ENCODE measurements around the gene CCND1.

Gene CCND1

DNA sequence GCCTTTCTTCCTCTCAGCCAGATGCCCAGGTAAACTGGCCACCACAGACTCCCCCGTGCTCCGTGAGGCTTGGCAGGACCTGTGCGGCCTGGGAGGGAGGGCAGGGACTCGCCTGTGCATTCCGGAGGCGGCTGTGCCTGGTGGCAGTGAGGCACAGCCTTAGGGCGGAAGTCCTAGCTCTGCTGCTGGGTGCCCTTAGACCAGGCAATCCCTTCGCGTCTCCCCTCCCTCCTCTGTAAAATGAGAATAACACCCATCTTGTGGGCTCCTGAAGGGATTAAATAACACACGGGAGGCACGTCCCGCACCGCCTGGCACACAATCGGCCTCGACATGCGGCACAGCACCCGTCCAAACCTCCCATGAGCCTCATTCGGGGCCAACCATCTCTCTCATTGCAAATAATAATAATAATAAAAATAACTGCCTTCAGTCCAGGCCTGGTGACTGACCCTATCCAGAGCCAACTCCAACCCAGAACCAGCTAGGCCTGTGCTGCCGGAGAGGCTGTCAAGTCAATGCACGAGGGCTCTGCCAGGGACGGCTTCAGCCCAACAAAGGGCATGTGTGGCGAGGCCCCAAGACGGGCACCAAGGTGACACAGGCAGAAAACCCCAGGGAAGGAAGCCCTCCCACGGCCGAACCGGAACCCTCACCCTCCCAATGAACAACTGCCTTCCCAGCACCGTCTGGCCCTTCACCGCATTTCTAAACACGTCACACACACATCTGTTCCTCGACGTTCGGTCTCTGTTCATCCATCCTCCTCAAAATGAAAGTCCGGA is 26.0 kb downstream of the CCND1 start:
- no peak for DNase-seq (ENCODE audit: low spot score)

DNA sequence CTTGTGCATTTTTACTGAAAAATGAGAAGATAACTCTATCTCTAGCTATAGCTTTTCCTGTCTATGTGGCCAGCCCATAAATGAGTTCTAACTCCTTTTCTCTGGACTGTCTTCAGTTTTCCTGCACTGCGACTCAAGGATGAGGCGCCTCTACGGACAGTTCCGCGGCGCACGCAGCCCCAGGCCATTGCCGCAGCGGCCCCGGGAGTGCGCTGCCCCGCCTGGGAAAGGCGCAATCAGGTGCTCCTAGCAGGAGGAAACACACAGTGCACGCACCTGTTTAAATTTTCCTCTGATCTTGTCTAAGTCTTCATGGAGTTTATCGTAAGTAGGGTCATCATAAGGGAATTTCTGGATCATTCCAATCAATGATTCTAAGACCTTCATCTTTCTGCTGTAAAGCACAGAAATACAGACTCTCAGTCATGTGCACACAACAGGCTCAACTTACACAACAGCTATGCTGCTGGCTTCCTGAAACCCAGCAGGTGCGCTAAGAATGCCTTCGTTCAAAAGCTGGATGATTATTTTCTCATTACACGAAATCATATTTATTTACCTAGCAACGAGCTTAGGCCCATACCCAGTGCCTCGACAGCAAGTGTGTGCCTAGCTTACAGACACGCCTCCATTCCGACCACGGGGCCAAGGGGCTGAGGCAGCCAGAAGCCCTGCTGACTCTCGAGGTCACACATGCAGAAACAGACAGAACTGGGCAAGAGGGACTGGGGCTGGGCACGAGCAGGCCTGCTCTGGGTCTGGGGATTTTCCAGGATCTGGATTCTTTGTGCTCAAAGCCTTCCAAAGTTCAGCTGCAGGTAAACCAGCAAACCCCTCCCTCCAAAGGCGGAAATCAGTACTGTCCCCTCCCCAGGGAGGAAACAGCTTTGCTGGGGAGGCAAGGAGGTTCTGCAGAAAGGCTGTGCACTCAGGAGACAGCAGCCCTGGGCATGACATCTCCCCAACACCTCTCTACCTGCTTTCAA is 27.0 kb downstream of the CCND1 start:
- DNase-seq (ENCODE audit: low spot score): no peak

DNA sequence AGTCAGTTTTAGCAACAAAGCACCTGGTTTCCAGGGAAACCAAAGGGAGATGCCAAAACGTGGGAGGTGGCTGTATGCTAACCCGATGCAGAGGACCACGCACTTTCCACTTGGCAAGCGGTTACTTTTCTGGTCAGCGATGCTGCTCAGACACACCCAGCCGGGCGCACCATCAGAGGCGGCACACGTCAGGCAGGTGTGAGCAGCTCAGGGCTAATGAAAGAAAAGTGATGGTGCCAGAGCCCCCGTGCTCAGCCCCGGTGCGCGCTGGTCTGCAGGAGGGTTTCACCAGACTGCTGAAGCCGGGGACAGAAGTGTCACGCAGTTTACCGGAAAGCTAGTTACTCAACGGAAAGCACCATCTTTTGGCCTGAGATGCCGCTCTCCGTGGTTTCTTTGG is 28.5 kb downstream of the CCND1 start:
- DNase-seq (ENCODE audit: low spot score): no peak

DNA sequence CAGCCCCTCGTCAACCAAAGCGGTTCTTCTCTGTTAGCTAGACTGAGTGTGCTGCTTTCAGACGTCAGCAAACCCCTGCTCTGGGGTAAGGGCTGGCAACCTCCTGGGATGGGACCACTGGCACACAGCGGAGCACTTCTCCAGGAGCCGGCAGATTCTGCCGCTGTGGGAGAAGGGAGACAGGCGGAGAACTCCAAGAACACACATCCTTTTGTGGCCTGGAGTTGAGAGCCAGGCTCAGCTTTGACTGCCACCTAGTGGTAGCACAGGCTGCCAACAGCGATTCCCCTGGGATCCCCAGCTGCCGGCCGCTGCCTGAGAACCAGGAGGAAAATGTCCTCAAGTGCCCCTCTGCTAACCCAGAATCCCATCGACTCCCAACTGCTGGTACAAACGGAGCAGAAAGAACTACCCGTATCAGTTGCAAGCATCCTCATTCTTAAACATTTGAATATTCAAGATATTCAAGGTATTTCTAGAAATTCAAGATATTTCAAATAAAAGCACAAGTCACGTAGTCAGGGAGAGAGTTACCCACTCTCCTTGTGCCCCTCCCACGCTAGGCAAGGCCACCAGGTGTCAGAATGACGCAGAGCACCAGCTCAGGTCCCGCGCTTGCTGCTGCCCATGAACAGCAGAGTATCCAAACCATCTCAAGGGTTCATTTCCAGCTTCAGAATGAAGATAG is 29.3 kb downstream of the CCND1 start:
- DNase-seq (ENCODE audit: low spot score): peak; percentile 82

DNA sequence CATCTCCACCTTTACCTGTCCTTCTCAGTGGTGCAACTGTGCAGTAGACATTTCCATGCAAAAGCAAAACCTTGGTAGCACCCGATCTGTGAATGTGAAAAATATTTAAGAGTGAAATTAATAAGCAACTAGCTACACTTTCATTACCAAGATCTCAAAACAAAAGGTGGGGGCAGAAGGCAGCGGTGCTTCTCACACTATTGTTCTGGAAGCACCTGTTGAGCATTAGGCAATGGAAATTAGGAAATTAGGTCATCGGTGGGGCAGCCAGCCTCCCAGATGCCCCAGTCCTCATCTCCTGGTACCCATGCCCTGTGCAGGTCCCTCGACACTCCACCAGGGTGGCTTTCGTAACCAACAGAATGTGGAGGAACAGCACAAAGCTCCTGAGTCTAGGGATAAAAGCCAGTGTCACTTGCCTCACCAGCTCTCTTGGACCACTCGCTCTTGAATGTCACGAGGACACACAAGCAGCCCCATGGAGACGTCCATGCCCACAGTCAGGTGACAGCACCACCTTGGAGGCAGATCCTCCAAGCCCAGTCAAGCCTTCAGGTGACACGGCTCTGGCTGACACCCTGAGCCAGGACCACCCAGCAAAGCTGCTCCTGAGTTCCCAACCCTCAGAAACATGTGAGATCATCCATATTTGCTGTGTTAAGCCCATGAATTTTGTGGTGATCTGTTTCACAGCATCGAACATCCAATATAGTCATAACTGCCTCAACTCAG is 30.9 kb downstream of the CCND1 start:
- DNase-seq (ENCODE audit: low spot score): no peak

DNA sequence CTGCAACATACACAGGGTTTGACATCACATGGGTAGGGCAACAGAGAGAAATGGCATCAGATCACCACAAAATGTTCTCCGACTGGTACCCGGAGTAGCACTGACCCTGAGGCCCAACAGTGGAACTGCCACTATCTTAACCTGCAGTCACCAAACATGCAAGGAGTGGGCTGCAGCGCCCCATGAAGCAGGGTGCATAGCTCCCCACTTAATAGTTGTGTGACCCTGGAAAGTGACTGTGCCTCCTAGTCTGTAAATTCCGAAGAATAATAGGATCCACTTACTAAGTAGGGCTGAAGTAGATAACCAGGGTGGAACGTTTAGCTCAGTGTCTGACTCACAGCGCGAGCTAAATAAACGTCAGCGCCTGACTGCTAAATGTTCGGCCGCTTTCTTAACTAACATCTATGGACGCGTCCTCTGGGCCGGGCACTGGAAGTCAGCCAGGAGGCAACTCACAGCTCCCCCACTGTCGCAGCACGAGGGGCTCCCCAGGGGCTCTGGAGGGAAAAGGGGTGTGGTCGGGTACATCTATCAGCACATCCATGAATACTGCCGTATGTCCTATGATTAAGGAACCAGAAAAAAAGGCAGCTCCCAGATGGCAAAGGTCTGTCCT is 33.4 kb downstream of the CCND1 start:
- no peak for DNase-seq (ENCODE audit: low spot score)

DNA sequence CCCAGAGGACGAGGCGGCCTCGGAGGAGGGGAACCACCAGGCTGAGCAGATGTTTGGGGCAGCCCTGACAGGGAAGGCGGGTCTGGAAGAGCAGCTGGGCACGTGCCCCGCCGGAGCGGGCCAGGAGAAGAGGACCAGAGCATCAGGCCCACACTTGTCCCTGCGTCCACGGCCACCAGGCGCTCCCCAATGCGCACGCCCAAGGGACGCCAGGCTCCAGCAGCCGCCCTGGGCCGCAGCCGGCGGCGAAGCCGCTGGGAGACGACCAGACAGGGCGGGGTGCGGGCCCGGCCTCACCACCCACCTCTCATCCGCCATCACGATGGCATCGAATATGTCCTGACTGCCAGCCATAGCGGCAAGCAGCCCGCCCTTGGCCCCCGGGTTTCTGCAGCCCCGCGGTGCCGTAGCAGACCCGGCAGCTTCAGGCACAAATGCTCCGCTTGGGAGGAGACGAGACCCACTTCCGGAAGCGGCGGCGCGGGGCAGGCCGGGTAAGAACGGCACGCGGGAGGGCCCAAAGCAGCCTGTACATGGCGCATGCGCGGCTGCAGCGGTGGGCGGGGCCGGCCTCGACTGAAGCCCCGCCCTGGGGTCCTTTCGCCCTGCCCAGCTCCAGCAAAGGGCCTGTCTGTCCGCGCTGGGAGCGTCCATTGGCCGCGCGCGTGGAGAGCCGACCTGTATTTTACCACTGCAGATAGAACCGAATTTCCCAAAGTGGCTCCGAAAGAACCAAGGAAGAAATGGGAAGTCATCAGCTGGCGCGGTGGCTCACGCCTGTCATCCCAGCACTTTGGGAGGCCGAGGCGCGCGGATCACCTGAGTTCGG is 34.1 kb downstream of the CCND1 start, which contains the start of gene LTO1:
Gene LTO1, minus strand, starts transcription at position 468 of the 829 bp plus-strand sequence. Its CDS starts 114 bp downstream, at position 354.
- DNase-seq (ENCODE audit: low spot score): peak; percentile 95

DNA sequence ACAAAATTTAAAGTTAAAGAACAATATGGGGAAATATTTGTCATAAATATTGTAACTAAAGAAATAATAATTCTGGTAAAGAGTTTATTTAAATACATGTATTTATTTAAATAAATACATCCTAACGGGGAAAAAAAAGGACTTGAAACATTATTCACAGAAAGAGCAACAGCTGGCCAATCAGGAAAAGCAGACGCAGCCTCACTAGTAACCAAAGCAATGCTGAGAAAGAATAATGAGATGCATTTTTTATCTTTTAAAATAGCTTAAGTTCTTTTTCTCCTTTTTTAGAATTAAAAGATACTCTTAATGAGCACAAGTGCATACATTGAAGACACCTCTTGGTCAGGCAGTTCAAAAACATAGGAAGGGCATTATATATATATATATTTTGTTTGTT is 36.8 kb downstream of the CCND1 start:
- DNase-seq (ENCODE audit: low spot score): no peak

DNA sequence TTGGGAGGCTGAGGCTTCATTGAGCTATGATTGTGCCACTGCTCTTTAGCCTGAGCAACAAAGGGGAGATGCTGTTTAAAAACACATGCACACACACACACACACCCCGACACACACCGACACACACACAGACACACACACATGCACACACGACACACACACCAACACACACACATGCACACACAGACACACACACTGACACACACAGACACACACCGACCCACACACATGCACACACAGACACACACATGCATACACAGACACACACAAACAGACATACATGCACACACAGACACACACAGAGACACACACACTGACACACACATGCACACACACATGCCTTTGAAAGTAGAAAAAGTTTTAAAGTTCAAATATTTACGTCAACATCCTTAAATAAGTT is 39.7 kb downstream of the CCND1 start:
- DNase-seq (ENCODE audit: low spot score): no peak

DNA sequence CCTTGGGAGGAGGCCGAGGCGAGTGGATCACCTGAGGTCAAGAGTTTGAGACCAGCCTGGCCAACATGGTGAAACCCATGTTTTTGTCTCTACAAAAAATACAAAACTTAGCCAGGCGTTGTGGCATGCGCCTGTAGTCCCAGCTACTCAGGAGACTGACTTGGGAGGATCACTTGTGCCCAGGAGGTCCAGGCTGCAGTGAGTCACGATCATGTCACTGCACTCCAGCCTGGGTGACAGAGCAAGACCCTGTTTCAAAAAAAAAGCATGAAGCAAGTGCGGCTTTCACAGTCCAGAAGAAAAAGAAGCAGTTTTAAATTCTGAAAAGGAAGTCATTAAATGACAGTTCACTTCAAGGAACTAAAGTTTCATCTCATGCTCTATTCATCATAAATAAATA is 41.3 kb downstream of the CCND1 start:
- DNase-seq (ENCODE audit: low spot score): no peak

DNA sequence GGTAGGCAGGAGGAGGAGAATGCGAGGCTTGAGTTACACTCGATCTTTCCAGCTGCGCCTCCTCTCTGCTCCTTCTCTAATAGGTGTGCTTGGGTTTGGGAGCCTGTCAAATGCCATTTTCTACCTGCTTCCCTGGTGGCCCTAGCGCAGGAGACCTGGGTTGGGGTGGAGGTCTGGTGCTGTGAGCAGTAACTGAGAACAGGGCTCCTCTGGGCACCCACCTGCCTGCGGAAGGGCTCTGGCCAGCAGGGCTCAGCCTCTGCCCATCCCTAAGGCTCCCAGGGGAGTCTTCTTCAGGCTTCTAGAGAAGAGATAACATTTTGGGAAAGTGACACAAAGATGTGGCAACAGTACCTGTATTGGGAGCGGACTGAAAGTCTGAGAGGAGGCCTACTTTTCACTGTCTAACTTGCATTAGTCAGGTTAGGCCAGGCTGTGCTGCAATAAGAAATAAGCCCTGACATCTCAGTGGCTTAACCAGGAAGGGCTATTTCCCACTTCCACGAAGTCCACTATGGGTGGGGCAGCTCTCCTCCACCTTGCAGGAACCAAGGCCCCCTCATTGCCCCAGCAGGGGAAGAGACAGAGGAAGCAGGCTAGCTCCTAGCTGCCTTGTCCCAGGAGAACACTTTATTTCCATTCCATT is 41.8 kb downstream of the CCND1 start:
- DNase-seq (ENCODE audit: low spot score): no peak

DNA sequence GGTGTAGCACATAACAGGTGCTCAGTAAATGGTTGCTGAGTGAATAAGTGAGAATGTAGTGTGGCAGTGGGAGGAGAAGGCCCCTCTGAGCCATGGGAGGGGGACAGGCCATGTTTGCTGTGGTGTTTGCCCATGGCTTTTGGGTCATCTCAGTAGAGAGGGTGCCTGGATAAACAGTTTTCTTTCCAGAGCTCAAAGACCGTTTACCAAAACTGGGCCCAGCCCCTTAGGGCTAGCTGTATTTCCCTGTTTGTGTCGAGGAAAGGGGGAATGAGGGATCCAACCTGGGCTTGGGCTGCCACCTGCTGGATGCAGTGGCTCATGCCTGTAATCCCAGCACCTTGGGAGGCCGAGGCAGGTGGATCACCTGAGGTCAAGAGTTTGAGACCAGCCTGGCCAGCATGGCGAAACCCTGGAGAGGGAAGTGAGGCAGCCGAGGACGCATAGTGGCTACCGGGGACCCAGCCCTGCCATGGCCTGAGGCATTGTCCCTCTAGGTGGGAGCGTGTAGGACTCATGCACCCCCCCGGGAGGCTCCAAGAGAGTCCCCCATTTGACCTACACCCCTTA is 42.9 kb downstream of the CCND1 start:
- peak; percentile 52 for DNase-seq (ENCODE audit: low spot score)

DNA sequence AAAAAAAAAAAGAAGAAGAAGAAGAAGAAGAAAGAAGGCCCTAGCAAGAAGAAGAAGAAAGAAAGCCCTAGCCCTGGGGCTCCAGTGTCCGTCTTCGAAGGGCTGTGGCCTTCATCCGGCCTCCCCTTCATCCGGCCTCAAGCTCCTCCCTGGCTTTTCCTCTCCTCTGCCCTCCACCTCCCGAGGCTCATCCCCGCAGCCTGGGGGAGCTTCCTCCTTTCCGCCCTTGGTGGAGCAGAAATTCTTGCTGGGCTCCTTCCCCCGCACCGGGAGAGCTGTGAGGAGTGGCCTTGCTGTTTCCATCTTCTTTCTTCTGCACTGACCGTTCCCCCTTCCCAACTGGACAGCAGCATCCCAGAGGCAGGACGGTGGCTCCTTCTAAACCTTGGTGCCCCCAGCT is 43.7 kb downstream of the CCND1 start:
- DNase-seq (ENCODE audit: low spot score): no peak

DNA sequence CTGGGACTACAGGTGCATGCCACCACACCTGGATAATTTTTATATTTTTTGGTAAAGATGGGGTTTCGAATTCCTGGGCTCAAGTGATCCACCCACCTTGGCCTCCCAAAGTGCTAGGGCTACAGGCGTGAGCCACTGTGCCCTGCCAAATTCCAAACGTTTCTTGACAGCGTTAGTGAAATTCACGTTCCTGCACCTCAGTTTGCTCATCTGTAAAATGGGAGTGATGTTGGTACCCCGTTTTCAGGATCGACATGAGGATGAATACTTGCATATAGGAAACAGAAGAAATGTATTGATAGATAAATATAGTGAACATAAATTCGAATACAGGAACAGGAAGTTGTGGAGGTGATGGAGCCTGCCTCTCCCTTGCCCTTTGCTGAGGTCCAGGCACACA is 44.4 kb downstream of the CCND1 start:
- no peak for DNase-seq (ENCODE audit: low spot score)

DNA sequence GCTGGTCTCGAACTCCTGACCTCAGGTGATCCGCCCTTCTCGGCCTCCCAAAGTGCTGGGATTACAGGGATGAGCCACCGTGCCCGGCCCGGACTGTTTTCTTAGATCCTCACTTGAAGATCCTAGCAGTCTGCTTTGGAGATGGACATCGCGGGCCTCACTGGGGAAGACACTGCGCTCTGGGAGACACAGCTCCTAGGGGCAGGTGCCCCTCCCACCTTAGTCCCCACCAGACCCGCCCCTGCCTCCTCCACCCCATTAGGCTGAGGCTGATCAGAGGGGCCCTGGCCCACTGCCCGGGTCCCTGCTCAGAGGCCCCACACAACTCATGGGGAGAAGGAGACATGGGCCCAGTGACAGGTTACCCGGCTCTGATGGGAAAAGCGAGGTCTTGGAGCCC is 45.5 kb downstream of the CCND1 start:
- DNase-seq (ENCODE audit: low spot score): no peak

DNA sequence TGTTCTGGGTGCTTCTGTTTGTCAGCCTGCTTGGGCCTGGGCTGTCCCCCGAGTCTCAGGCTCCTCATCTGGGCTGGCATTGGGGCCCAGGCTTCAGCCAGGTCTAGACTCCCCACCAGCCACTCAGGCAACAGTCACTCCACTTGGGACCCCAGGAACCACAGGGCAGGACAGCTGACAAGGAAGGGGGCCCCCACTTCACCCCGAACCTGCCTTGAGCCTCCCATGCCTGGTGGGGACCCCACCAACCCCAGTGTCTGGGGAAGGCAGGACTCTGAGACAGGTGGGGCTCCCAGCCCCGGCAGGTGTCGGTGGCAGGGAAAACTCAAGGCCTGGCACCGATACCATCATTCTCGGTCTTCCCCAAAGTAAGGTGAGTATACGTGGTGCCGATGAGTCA is 45.9 kb downstream of the CCND1 start:
- DNase-seq (ENCODE audit: low spot score): no peak

DNA sequence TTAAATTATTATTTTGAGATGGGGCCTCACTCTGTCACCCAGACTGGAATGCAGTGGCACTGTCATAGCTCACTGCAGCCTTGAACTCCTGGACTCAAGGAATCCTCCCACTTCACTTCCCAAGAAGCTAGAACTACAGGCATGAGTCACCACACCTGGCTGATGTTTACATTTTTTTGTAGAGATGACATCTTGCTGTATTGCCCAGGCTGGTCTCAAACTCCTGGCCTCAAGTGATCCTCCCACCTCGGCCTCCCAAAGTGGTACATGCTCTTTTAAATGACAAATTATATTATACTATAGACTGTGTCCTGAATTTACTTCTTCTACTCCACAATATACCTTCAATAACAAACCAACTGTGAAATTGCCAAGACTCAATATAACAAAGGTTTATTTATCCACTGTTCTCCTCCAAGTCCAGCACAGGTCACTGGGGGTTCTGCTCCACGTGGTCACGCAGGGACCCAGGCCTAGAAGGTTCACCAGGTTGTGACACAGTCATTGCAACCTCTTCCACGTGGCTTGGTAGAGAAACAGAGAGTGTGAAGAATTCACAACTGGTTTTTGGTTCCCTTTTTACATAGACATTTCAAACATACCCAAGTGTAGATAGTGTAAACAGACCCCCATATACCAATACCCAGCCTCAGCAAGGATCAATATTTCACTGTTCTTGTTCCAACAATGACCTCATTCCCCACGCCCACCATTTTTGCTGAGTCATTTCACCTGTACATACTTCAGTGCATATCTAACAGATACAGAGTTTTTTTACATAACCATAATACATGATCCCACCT is 47.2 kb downstream of the CCND1 start:
- peak; percentile 71 for DNase-seq (ENCODE audit: low spot score)

DNA sequence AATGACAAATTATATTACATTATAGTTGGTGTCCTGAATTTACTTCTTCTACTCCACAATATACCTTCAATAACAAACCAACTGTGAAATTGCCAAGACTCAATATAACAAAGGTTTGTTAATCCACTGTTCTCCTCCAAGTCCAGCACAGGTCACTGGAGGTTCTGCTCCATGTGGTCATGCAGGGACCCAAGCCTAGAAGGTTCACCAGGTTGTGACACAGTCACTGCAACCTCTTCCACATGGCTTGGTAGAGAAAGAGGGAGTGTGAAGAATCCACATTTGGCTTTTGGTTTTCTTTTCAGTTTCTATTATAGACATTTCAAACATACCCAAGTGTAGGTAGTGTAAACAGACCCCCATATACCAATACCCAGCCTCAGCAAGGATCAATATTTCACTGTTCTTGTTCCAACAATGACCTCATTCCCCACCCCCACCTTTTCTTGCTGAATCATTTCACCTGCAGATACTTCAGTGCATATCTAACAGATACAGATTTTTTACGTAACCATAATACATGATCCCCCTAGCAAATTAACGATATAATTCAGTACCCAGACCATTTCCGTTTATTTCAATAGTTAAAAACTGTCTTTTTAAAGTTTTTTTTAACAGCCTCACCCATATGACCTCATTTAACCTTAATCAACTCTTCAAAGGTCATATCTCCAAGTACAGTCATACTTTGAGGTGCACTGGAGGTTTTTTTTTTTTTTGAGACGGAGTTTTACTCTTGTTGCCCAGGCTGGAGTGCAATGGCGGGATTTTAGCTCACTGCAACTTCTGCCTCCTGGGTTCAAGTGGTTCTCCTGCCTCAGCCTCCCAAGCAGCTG is 48.7 kb downstream of the CCND1 start:
- no peak for DNase-seq (ENCODE audit: low spot score)

Data from SW480 (cell line).